Mesothelial cell of epicardium (in vitro differentiated cells): ENCODE measurements around the gene HHIPL1. TPM values are rescaled to one million over a fixed set of nuclear protein-coding genes. Genes with fewer than 3 reads are reported as not detected.

ENCODE experiments used
- DNase-seq, 2 experiments: peaks; one replicate each; pipeline ENCODE4 v3.0.0; 2021; ENCODE audit warnings: low spot score in 2 of 2; ENCODE audit not compliant: unreplicated experiment in 2 of 2
- H3K27ac Mint-ChIP-seq: 2 replicates; pipeline ENCODE4 v1.8.0; 2021; ENCODE audit warnings: mixed read lengths
- H3K27me3 Mint-ChIP-seq: 2 replicates; pipeline ENCODE4 v1.8.0; 2021; ENCODE audit warnings: low read depth, mixed read lengths
- H3K36me3 Mint-ChIP-seq: 2 replicates; pipeline ENCODE4 v1.8.0; 2021; ENCODE audit warnings: mixed read lengths
- H3K4me1 Mint-ChIP-seq: 2 replicates; pipeline ENCODE4 v1.8.0; 2021; ENCODE audit warnings: mixed read lengths
- H3K4me3 Mint-ChIP-seq: 2 replicates; pipeline ENCODE4 v1.8.0; 2021; ENCODE audit warnings: mild to moderate bottlenecking, moderate library complexity, mixed read lengths
- H3K9me3 Mint-ChIP-seq: 2 replicates; pipeline ENCODE4 v1.8.0; 2021; ENCODE audit warnings: mixed read lengths
- CTCF ChIP-seq: fragments of 200-600 bp; sonication (generic); IDR thresholded peaks from one replicate; pipeline ENCODE4 v1.5.0; 2021; ENCODE audit warnings: antibody characterized with exemption; ENCODE audit not compliant: unreplicated experiment
- total RNA-seq: library from RNA; stranded (reverse); gene quantifications from 3 replicates; pipeline ENCODE4 v1.2.1, GENCODE V29; 2021

Gene HHIPL1
- total RNA-seq, 1 donor from 2014 or later: 4.4 TPM

GRCh38 chr14:99648027-99648784, 3.3 kb downstream of the HHIPL1 start:
- H3K36me3 Mint-ChIP-seq: no peaks in the 10 kb centered on the region
- H3K9me3 Mint-ChIP-seq: no peaks in the 10 kb centered on the region
- H3K27me3 Mint-ChIP-seq: peaks cover 10% of the 10 kb centered on the region
- no peak overlapping the region for H3K27ac Mint-ChIP-seq
- H3K4me1 Mint-ChIP-seq: no peaks in the 10 kb centered on the region
- H3K4me3 Mint-ChIP-seq: no peak overlapping the region
- no peak for DNase-seq
- no peak for TF ChIP-seq CTCF

DNA sequence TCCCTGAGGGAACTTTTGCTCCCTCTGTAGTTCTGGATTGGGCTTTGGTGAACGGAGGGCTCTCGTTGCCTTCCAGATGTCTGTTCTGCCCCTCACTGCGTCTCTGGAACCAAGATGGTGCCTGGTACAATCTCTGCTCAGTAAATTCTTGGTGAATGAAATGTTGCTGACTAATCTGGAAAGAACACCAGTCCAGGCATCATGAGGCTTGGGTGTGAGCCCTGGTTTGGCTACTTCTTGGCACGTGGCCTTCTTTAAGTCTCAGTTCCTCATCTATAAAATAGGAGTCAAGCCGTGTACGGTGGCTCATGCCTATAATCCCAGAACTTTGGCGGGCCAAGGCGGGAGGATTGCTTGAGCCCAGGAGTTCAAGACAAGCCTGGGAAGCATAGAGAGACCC, 4.3 kb downstream of the HHIPL1 start:
- Mint-ChIP-seq H3K27me3 (peaks cover 6% of the 10 kb centered on the region), H3K36me3 (no peaks in the 10 kb centered on the region), H3K4me1 (no peaks in the 10 kb centered on the region), H3K27ac (no peak overlapping the region), H3K4me3 (no peak overlapping the region), H3K9me3 (no peaks in the 10 kb centered on the region)
- no peak for TF ChIP-seq CTCF
- DNase-seq: no peak

- no peak for TF ChIP-seq CTCF
- Mint-ChIP-seq H3K27me3 (peaks cover 5% of the 10 kb centered on the region), H3K4me1 (no peaks in the 10 kb centered on the region)
Measured at GRCh38 chr14:99649643-99650042, 4.7 kb downstream of the HHIPL1 start.

GRCh38 chr14:99650189-99650588, 5.3 kb downstream of the HHIPL1 start:
- no peak for TF ChIP-seq CTCF
- no peaks in the 10 kb centered on the region for H3K9me3 Mint-ChIP-seq

More at GRCh38 chr14:99649643-99650042, 4.7 kb downstream of the HHIPL1 start:
- Mint-ChIP-seq H3K4me3 (no peak overlapping the region), H3K36me3 (no peaks in the 10 kb centered on the region), H3K9me3 (no peaks in the 10 kb centered on the region), H3K27ac (no peak overlapping the region)
- DNase-seq: no peak

GRCh38 chr14:99651953-99652746, 7.2 kb downstream of the HHIPL1 start:
- H3K36me3 Mint-ChIP-seq: no peaks in the 10 kb centered on the region
- no peaks in the 10 kb centered on the region for H3K9me3 Mint-ChIP-seq
- no peaks in the 10 kb centered on the region for H3K27me3 Mint-ChIP-seq
- no peak for TF ChIP-seq CTCF
- no peak for DNase-seq
- no peak overlapping the region for H3K4me3 Mint-ChIP-seq
- no peak overlapping the region for H3K27ac Mint-ChIP-seq
- no peaks in the 10 kb centered on the region for H3K4me1 Mint-ChIP-seq

More at GRCh38 chr14:99650189-99650588, 5.3 kb downstream of the HHIPL1 start:
- Mint-ChIP-seq H3K4me3 (no peak overlapping the region), H3K27me3 (peaks cover 5% of the 10 kb centered on the region), H3K27ac (no peak overlapping the region), H3K4me1 (no peaks in the 10 kb centered on the region), H3K36me3 (no peaks in the 10 kb centered on the region)
- DNase-seq: no peak
